Uterus (tissue), 2 donors: ENCODE results near the gene UXT.

ENCODE experiments used
- POLR2A ChIP-seq, 2 donors: fragments of 450-650 bp; IDR thresholded peaks; one replicate each; pipeline ENCODE4 v1.6.1; 2016; ENCODE audit warnings: antibody characterized with exemption in 2 of 2, mild to moderate bottlenecking in 1 of 2, moderate library complexity in 1 of 2
- TF ChIP-seq, protein P1 (sequence below), 4 experiments: fragments of 200-600 bp in 2 of 4; fragments of 450-650 bp in 2 of 4; sonication (generic) in 2 of 4; IDR thresholded peaks; one replicate each; pipeline ENCODE4 v1.5.1; 2016 to 2019; ENCODE audit warnings: antibody characterized with exemption in 4 of 4, mild to moderate bottlenecking in 2 of 4, moderate library complexity in 1 of 4

GRCh38 chrX:47633689-47634590 lies 25.0 kb downstream of the UXT start:
- TF ChIP-seq, protein P1, sequence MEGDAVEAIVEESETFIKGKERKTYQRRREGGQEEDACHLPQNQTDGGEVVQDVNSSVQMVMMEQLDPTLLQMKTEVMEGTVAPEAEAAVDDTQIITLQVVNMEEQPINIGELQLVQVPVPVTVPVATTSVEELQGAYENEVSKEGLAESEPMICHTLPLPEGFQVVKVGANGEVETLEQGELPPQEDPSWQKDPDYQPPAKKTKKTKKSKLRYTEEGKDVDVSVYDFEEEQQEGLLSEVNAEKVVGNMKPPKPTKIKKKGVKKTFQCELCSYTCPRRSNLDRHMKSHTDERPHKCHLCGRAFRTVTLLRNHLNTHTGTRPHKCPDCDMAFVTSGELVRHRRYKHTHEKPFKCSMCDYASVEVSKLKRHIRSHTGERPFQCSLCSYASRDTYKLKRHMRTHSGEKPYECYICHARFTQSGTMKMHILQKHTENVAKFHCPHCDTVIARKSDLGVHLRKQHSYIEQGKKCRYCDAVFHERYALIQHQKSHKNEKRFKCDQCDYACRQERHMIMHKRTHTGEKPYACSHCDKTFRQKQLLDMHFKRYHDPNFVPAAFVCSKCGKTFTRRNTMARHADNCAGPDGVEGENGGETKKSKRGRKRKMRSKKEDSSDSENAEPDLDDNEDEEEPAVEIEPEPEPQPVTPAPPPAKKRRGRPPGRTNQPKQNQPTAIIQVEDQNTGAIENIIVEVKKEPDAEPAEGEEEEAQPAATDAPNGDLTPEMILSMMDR (IDR thresholded peaks at IDR 0.05) = no peak
- TF ChIP-seq POLR2A (IDR thresholded peaks at IDR 0.05) = no peak
